Psoas muscle (tissue), 8 donors: ENCODE data around the gene ADPRH. TPM values are rescaled to one million over a fixed set of nuclear protein-coding genes. Genes with fewer than 3 reads are reported as not detected.

Experiments used
- ATAC-seq, 4 donors: fragments of 200-7000 bp; cut with Tn5 transposase; one replicate each; pipeline ENCODE4 v1.9.1; 2020; ENCODE audit warnings: moderate library complexity in 3 of 4, mild to moderate bottlenecking in 2 of 4
- DNase-seq, 2 donors: peaks; one replicate each; pipeline ENCODE4 v3.0.0-alpha.2; 2020
- H3K27ac ChIP-seq: fragments of 200-600 bp; one replicate; pipeline ENCODE4 v1.8.0; 2022
- H3K27me3 ChIP-seq, 3 donors: fragments of 200-600 bp in 1 of 3; one replicate each; pipeline versions ENCODE4 v1.6.1 to v1.8.0; 2013 to 2022; ENCODE audit warnings: low read length in 2 of 3, mild to moderate bottlenecking in 2 of 3, moderate library complexity in 1 of 3; ENCODE audit not compliant: insufficient read depth in 3 of 3
- H3K36me3 ChIP-seq, 2 donors: fragments of 200-600 bp in 1 of 2; one replicate each; pipeline versions ENCODE4 v1.6.1 to v1.8.0; 2013 to 2022; ENCODE audit warnings: low read depth in 1 of 2, mild to moderate bottlenecking in 1 of 2, moderate library complexity in 1 of 2; ENCODE audit not compliant: insufficient read depth in 1 of 2
- H3K4me1 ChIP-seq: fragments of 200-600 bp; one replicate; pipeline ENCODE4 v1.8.0; 2022
- H3K4me3 ChIP-seq: fragments of 200-600 bp; one replicate; pipeline ENCODE4 v1.8.0; 2022; ENCODE audit warnings: mild to moderate bottlenecking
- H3K9me3 ChIP-seq: fragments of 200-600 bp; one replicate; pipeline ENCODE4 v1.8.0; 2022
- CTCF ChIP-seq: fragments of 200-600 bp; IDR thresholded peaks from one replicate; pipeline ENCODE4 v1.8.0; 2022; ENCODE audit warnings: antibody characterized with exemption
- WGBS, 3 donors: extraction: QIAGEN DNeasy Blood & Tissue Kit; methylation state at CpG; one replicate each; pipeline versions ENCODE4 v1.1.6 to v1.1.7; 2013; 5-methylcytosine and 5-hydroxymethylcytosine counted together
- intact Hi-C, 2 donors: fragments of 100-400 bp; cut with DNase I; formaldehyde crosslinking; loops; one replicate each; pipeline versions ENCODE4 v1.11.0 to v1.14.2; 2022
- polyA plus RNA-seq, 3 donors: library from polyadenylated mRNA; stranded (reverse); fragments of 200-250 nt; gene quantifications; one replicate each; pipeline ENCODE4 v1.2.3, GENCODE V29; 2013
- total RNA-seq, 4 donors: library from RNA; stranded (reverse); fragmentation: NEBNext Ultra II Directional in 2 of 4; extraction: Animal tissue kit (Norgen Biotek cat#: 25700) in 2 of 4; gene quantifications; one replicate each; pipeline versions ENCODE4 v1.2.1 to v1.2.4, GENCODE V29; 2021 to 2023
- donor health status: healthy with polysubstance abuse.
- donor health status: DM: no; HTN: no; CAD: no; lungs with moderate emphysema.
- donor health status: Bipolar disorder and iron deficiency.
- donor health status: healthy.
- donor health status: DM: yes; HTN: yes; CAD: no.
- donor health status: DM: no; HTN: no; CAD: no.
- donor health status: DM: no; HTN: no; CAD: no.
- donor health status: DM: yes; HTN: yes; CAD: no.

Gene ADPRH
- total and polyA plus RNA-seq, 7 donors = 5.2 to 16.9 (median 14.7) TPM

- H3K36me3 ChIP-seq = no peaks in the 10 kb centered on the region
- no peaks in the 10 kb centered on the region for H3K27me3 ChIP-seq
- ATAC-seq = no peak
- no peaks in the 10 kb centered on the region for H3K4me1 ChIP-seq
- intact Hi-C loops = no loop called here
- H3K9me3 ChIP-seq = no peaks in the 10 kb centered on the region
- WGBS, 3 donors = 85 to 94% (median 87%) methylated on average over 4 of the region's 4 CpGs
- no peak for TF ChIP-seq CTCF
- no peak for DNase-seq
- no peak overlapping the region for H3K27ac ChIP-seq
- no peak overlapping the region for H3K4me3 ChIP-seq
Measured at GRCh38 chr3:119569156-119569555, 10.1 kb upstream of the ADPRH start.

GRCh38 chr3:119570229-119570628 is 9.1 kb upstream of the ADPRH start:
- H3K36me3 ChIP-seq = no peaks in the 10 kb centered on the region
- H3K9me3 ChIP-seq = no peaks in the 10 kb centered on the region
- H3K27me3 ChIP-seq = no peaks in the 10 kb centered on the region
- ATAC-seq (peak in 1 of 4 donors; percentile 8), DNase-seq (no peak)
- 79 to 87% (median 80%) methylated on average over 5 of the region's 5 CpGs for WGBS, 3 donors
- H3K4me3 ChIP-seq = no peak overlapping the region
- intact Hi-C loops = no loop called here
- TF ChIP-seq CTCF = no peak
- no peaks in the 10 kb centered on the region for H3K4me1 ChIP-seq
- no peak overlapping the region for H3K27ac ChIP-seq

GRCh38 chr3:119571230-119571629 is 8.1 kb upstream of the ADPRH start:
- WGBS, 3 donors = 77 to 86% (median 86%) methylated on average over 1 of the region's 1 CpG
- no peak for TF ChIP-seq CTCF
- Histone ChIP-seq H3K9me3 (no peaks in the 10 kb centered on the region), H3K27me3 (no peaks in the 10 kb centered on the region), H3K36me3 (no peaks in the 10 kb centered on the region), H3K4me3 (no peak overlapping the region), H3K27ac (no peak overlapping the region), H3K4me1 (no peaks in the 10 kb centered on the region)
- DNase-seq (no peak), ATAC-seq (peak in 1 of 4 donors; percentile 56)
- intact Hi-C loops = no loop called here

- H3K4me1 ChIP-seq = no peaks in the 10 kb centered on the region
- WGBS, 3 donors = 51 to 59% (median 59%) methylated on average over 5 of the region's 5 CpGs
- H3K27me3 ChIP-seq = no peaks in the 10 kb centered on the region
- H3K27ac ChIP-seq = no peak overlapping the region
- no peaks in the 10 kb centered on the region for H3K36me3 ChIP-seq
- H3K4me3 ChIP-seq = no peak overlapping the region
- ATAC-seq (peak in 1 of 4 donors; percentile 48), DNase-seq (no peak)
- TF ChIP-seq CTCF = no peak
- intact Hi-C loops = no loop called here
- H3K9me3 ChIP-seq = no peaks in the 10 kb centered on the region
Measured at GRCh38 chr3:119571688-119572087, 7.6 kb upstream of the ADPRH start.

- Histone ChIP-seq H3K4me1 (peaks cover 5% of the 10 kb centered on the region), H3K9me3 (no peaks in the 10 kb centered on the region), H3K27ac (no peak overlapping the region), H3K36me3 (no peaks in the 10 kb centered on the region), H3K27me3 (no peaks in the 10 kb centered on the region), H3K4me3 (no peak overlapping the region)
- DNase-seq (no peak), ATAC-seq (no peak)
- no peak for TF ChIP-seq CTCF
- intact Hi-C loops = loop anchor here in 1 of 2 donors (5.0 kb wide), 1 partner anchor 102 kb away; the partner anchor contains the start of gene COX17
Measured at GRCh38 chr3:119575507-119575906, 3.8 kb upstream of the ADPRH start.
